GM12872 (cell line): ENCODE data around the gene HOXC11.

ENCODE experiments used
- TF ChIP-seq, protein P1 (sequence below): IDR thresholded peaks from 3 replicates; pipeline ENCODE4 v1.5.1; 2011; ENCODE audit warnings: low read depth, mild to moderate bottlenecking, low read length, moderate library complexity; ENCODE audit not compliant: insufficient read depth

The HOXC11 gene

DNA sequence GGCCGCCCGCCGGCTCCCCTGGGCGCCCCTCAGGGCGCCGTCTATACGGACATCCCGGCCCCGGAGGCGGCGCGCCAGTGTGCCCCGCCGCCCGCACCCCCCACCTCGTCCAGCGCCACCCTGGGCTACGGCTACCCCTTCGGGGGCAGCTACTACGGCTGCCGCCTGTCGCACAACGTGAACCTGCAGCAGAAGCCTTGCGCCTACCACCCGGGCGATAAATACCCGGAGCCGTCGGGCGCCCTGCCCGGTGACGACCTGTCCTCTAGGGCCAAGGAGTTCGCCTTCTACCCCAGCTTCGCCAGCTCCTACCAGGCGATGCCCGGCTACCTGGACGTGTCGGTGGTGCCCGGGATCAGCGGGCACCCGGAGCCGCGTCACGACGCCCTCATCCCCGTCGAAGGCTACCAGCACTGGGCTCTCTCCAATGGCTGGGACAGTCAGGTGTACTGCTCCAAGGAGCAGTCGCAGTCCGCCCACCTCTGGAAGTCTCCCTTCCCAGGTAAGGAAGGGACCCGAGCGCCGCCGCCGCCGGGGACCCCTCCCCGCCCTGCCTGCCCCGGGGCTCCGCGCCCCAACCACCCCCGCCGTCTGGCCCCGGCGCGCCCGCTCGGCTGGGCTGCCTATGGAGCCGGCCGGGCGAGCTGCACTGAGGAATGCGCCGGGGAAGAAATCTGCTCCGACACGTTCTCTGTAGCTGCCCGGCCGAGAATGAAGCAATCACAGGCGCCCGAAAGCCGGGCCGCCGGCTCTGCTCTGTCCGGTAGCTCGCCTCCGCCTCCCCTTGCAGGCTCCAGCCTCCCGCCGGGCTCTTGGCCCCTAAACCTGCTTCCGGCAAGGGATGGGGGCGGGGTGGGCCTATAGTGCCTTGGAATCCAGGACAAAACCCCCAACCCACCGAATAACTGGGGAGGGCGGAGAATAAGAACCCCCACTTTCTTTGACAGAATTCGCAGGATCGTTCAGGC lies 33.5 kb upstream of the HOXC11 start:
- TF ChIP-seq, protein P1, sequence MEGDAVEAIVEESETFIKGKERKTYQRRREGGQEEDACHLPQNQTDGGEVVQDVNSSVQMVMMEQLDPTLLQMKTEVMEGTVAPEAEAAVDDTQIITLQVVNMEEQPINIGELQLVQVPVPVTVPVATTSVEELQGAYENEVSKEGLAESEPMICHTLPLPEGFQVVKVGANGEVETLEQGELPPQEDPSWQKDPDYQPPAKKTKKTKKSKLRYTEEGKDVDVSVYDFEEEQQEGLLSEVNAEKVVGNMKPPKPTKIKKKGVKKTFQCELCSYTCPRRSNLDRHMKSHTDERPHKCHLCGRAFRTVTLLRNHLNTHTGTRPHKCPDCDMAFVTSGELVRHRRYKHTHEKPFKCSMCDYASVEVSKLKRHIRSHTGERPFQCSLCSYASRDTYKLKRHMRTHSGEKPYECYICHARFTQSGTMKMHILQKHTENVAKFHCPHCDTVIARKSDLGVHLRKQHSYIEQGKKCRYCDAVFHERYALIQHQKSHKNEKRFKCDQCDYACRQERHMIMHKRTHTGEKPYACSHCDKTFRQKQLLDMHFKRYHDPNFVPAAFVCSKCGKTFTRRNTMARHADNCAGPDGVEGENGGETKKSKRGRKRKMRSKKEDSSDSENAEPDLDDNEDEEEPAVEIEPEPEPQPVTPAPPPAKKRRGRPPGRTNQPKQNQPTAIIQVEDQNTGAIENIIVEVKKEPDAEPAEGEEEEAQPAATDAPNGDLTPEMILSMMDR = no peak

DNA sequence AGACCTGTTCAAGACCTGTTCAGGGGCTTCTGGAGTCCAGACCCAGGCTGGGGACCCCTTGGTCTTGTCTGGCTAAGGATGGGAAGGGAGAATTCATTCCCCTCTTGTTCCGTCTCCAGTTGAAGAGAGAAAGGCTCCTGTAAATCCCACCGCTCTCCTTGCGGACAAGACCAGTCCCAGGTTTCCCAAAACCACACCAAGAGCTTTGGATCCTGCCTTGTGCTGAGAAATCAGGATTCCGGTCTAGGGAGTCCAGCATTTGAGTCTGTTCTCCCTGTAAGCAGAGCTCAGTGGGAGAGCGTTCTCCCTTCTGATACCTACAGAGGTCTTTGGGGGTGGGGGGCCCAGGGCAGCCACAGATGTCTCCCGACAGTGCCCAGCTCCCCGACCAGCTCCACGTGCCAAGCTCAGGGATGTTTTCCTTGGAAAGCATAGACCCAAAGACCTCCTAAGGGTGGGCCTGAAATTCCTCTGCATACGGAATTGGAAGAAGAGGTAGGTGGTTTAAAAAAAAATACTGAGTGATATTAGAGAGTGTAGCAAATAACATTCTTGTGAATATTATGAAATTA lies 32.4 kb upstream of the HOXC11 start:
- TF ChIP-seq, protein P1 = no peak

DNA sequence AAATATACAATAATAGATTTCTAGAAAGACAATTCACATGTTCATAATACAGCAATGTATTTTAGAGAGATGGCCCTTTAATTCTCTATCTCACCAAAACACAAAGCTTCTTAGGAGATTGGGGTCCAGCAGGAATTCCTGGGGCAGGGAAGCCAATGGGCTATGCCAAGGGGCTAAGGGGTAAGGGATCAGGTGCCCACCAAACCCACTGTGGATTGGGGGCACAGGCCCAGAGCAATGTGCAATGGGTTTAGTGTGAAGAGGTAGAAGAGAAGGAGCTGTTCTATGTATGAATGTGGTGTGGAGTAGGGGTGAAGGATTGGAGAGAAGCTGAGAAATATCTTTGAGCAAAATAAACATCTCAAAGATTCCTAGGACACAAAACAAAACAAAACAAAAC lies 31.7 kb upstream of the HOXC11 start:
- TF ChIP-seq, protein P1 = no peak

DNA sequence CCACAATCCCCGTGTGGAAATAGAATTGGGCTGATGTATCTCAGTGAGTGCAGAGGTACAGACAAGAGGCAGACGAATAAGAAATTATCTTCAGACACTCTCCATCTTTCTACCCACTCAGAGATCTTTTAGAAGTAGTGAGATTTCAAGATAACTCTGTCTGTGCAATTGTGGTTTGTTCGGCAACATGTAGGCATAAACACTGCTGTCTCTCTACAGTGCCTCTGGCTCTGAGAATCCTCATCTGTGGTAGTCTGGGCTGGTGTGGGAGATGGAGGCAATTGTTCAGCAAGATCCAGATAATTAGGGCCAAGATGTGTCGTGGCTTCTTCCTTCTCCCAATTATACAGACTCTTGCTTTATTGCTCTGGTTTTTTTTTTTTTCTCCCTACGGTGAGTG lies 31.2 kb upstream of the HOXC11 start:
- TF ChIP-seq, protein P1 = no peak

DNA sequence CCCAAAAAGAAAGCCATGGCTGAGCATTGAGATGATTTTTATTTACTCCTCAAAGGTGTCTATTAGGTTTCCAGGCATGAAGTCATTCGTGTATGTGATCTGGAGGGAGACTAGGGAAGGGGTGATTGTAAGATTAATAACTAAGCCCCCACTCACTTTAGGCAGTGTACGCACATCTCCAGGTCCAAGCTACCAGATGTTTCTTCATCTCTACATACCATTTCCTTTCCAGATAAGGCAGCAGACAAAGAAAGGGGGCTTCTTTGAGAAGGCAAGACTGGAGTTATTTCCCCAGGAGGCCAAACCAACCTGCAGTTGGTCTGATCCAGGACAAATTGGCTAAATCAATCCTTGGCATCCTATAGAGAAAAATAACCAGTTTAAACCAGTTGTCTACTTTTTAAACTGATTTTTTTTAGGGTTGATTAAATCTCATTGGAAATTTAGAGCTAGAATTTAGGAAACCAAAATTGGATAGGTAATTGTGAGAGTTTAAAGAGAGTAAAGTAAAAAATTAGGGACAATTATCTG lies 30.4 kb upstream of the HOXC11 start:
- TF ChIP-seq, protein P1 = no peak

DNA sequence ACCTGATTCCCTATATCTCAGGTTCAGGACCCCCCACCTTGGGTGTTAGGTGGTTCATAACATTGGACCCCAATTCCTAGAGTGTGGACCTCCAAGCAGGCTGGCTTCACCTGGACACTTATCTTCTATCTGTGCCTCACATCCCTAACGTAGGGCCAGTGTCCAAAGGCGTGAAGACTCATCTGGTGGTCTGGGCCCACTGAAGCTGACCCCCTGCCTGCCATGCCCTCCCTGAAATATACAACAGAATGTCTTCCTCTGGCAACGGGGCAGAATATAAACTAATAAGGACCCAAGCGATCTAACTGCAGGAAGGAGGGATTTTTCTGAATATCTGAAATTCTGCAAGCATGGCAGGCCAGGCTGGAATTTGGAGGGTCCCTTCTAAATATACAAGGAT lies 28.7 kb upstream of the HOXC11 start:
- TF ChIP-seq, protein P1 = no peak
